ENCODE results near the gene PVALEF. TPM values are rescaled to one million over a fixed set of nuclear protein-coding genes. Genes with fewer than 3 reads are reported as not detected.

The PVALEF gene
- total and polyA plus RNA-seq, 2 of the 13 experiments (the other 11 are each of a cell fraction or from before 2014, with no cell fraction given) = 0.18 TPM

GRCh38 chr17:81164371-81165245 lies 699 bp upstream of the PVALEF start (continued):
- TF ChIP-seq ZNF18 (CRISPR knock-in tag; IDR thresholded peaks at IDR 0.05; ENCODE audit: insufficient replicate concordance) (no peak), ELK4 (CRISPR knock-in tag; IDR thresholded peaks at IDR 0.05; ENCODE audit: borderline replicate concordance) (no peak), FLYWCH1 (CRISPR knock-in tag; IDR thresholded peaks at IDR 0.05) (no peak), PPARG (CRISPR knock-in tag; conservative IDR thresholded peaks at IDR 0.05) (no peak; the same call in 1 of the 2 replicates), ZSCAN12 (CRISPR knock-in tag; IDR thresholded peaks at IDR 0.05) (no peak), MXD4 (CRISPR knock-in tag; IDR thresholded peaks at IDR 0.05) (no peak), ZNF253 (CRISPR knock-in tag; IDR thresholded peaks at IDR 0.05; ENCODE audit: borderline replicate concordance) (no peak), FOXP1 (IDR thresholded peaks at IDR 0.05) (no peak), FOXP1 (CRISPR knock-in tag; IDR thresholded peaks at IDR 0.05) (no peak), KLF9 (CRISPR knock-in tag; IDR thresholded peaks at IDR 0.05; ENCODE audit: low read depth) (no peak), PAXIP1 (CRISPR knock-in tag; conservative IDR thresholded peaks at IDR 0.05) (no peak; the same call in 1 of the 2 replicates), MBNL3 (CRISPR knock-in tag; conservative IDR thresholded peaks at IDR 0.05) (no peak), MATR3 (CRISPR knock-in tag; IDR thresholded peaks at IDR 0.05) (no peak), ZNF296 (CRISPR knock-in tag; conservative IDR thresholded peaks at IDR 0.05) (no peak), SP1 (IDR thresholded peaks at IDR 0.05) (no peak), SP1 (CRISPR knock-in tag; IDR thresholded peaks at IDR 0.05) (no peak), SRY (CRISPR knock-in tag; IDR thresholded peaks at IDR 0.05) (no peak), ZHX2 (IDR thresholded peaks at IDR 0.05; ENCODE audit: low read depth) (no peak), ZHX2 (CRISPR knock-in tag; IDR thresholded peaks at IDR 0.05; ENCODE audit: borderline replicate concordance) (no peak)
